Embryonic facial prominence (tissue), 1 donor: Measurements from ENCODE around the gene COA7.
"Not testable (repeated sequence)": the region's sequence is repeated elsewhere in the genome, so short reads cannot be mapped to it uniquely, and the experiment has no call there.

Source experiments
- DNase-seq: peaks from one replicate; pipeline ENCODE4 v3.0.0-alpha.2; 2016; ENCODE audit errors: extremely low spot score

The COA7 gene

GRCh38 chr1:52697795-52698674 lies at the start of gene COA7:
Gene COA7 (minus strand): TSS chr1:52698347. CDS start chr1:52698326, 21 bp downstream.
- peak; percentile 61 for DNase-seq

DNA sequence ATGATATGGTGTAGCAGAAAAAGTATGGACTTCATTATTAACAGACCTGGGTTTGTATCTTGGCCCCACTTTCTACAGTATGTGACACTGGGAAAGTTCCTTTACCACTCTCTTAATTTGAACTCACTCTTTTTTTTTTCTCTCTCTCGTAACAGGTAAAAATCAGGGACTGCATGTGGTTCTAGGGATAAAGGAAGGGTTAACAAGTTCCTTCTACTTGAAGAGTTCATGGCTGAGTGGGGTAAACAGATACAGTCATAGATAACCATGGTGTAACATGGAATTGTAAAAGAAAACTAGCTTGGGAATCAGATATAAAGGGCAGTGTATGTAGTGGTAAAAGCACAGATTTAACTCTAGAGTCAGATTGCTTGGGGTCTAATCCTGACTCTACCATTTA lies 49.3 kb upstream of the COA7 start:
- no peak for DNase-seq

GRCh38 chr1:52746189-52746588 lies 48.0 kb upstream of the COA7 start:
- no peak for DNase-seq

DNA sequence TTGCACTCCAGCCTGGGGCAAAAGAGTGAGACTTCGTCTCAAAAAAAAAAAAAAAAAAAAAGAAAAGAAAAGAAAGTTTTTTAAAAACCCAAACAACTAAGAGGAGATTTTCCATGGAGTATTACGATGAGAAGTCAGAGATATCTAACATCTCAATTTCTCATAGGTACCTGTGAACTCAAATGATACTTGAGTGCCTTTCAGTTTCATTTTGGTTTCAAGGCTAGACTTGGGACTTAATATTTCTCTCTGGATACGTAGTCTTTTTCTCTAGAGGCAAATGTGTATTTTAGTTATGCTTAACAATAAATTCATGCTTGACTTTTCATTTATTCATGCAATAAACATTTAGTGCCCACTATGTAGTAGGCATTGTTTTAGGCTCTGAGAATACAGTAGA lies 43.1 kb upstream of the COA7 start:
- no peak for DNase-seq

GRCh38 chr1:52739699-52740467 lies 41.7 kb upstream of the COA7 start:
- DNase-seq = no peak

GRCh38 chr1:52738893-52739292 lies 40.7 kb upstream of the COA7 start:
- DNase-seq = no peak

GRCh38 chr1:52738148-52738547 lies 40.0 kb upstream of the COA7 start:
- DNase-seq = no peak

GRCh38 chr1:52735371-52735770 lies 37.2 kb upstream of the COA7 start:
- DNase-seq = not testable (repeated sequence)

- no peak for DNase-seq
Observed at GRCh38 chr1:52733368-52733767, 35.2 kb upstream of the COA7 start.

GRCh38 chr1:52727956-52728656 lies 30.0 kb upstream of the COA7 start:
- no peak for DNase-seq

GRCh38 chr1:52727114-52727586 lies 29.0 kb upstream of the COA7 start:
- DNase-seq = no peak

- DNase-seq = peak; percentile 84
Observed at GRCh38 chr1:52726265-52727113, 28.3 kb upstream of the COA7 start, which contains the start of gene ZYG11B. Gene ZYG11B (plus strand): TSS chr1:52726453. CDS start chr1:52726654, 201 bp downstream.

DNA sequence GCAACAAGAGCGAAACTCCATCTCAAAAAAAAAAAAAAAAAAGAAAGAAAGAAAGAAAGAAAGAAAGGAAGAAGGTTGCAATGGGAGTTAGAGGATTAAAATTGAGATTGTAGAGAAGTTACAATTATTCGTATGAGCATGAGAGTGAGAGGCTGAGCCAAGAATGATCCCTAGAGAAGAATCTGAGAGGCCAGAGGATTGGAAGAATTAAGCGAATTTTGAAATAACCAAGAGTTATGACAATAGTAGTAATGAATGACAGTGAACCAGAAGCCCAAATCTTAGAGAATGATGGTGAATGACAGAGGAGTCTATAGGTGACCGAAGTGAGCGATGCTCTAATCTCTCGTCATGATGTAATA lies 27.7 kb upstream of the COA7 start:
- no peak for DNase-seq

DNA sequence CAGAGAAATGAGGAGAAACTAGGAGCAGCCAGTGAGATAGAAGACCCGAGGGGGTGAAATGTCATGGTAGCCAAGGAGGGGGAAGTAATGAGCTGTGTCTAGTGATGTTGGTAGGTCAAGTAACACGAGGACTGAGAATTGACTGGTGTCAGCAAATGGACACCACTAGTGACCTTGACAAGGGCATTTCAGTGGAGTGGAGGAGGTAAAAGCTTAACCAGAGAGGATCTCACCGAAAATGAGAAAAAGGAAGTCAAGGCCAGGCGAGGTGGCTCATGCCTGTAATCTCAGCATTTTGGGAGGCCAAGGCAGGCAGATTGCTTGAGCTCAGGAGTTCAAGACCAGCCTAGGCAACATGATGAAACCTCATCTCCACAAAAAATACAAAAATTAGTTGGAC lies 25.1 kb upstream of the COA7 start:
- DNase-seq = no peak

DNA sequence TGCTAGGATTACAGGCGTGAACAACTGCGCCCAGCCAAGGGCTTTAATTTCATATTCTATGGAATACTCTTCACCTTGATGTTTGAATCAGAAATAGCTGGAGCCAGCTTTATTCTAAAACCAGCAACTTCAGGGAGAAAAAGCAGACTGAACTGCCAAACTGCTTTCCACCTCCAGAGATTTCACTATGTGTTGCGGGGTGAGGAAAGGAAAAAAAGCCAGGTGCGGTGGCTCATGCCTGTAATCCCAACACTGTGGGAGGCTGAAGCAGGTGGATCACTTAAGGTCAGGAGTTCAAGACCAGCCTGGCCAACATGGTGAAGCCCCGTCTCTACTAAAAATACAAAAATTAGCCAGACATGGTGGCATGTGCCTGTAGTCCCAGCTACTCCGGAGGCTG lies 17.1 kb upstream of the COA7 start:
- DNase-seq = not testable (repeated sequence)

- DNase-seq = no peak
Observed at GRCh38 chr1:52713590-52713989, 15.4 kb upstream of the COA7 start.

- no peak for DNase-seq
Observed at GRCh38 chr1:52709016-52709415, 10.9 kb upstream of the COA7 start.

DNA sequence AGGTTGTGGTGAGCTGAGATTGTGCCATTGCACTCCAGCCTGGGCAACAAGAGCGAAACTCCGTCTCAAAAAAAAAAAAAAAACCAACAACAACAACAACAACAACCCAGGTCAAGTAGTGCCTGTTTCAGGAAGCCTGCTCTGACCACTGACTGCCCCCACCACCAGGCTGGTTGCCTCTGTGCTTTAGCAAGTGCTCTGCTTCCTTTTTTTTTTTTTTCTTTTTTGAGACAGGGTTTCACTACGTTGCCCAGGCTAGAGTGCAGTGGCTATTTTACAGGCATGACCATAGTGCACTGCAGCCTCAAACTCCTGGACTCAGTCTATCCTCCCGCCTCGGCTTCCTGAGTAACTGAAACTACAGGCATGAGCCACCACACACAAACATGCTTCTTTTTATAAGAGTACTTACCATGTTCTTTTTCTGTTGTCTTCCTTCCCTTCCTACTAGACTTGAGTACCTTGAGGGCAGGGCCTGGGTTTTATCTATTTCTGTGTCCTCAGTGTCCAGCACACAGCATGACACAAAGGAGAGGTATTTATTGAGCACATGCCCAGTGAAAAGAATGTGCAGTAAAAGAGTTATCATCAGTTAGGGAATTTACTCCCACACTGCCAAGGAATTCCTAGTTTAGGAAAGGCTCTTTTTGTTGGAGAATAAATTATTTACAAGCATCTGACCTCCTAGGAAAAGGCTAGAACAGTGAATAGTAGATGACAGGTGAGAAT lies 9.9 kb upstream of the COA7 start:
- DNase-seq = no peak

GRCh38 chr1:52706941-52707926 lies 9.1 kb upstream of the COA7 start:
- no peak for DNase-seq
